HG03378 (cell line): ENCODE measurements around the gene ZDHHC17.

Experiments used
- ATAC-seq: cut with Tn5 transposase; IDR thresholded peaks from one replicate; pipeline ENCODE4 v1.9.1; 2021; ENCODE audit warnings: mild to moderate bottlenecking, moderate library complexity; ENCODE audit not compliant: unreplicated experiment

The ZDHHC17 gene

DNA sequence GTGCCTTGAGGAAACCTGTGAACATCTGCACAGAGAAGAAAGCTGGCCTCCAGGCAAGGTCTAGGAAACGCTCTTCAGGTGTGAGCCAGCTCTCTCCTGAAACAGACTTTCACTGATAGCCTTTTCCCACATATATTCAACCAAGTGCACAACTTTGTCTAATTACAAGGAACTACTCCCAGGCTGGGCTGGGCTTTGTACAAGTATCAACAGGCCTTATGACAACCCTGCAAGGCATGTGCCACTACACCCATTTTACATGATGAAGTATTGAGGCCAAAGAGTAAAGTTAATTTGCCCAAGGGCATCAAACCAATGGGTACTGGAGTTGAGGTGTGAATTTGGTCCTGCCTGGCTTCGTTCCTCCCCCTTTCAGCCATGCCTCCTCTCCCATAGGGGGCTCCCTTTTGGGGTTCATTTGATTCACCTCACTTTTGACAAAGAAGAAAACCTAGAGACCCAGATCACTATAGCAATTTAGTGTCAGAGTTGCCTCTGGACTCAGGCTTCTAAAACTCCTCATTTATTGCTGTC lies 112.8 kb downstream of the ZDHHC17 start:
- ATAC-seq, result no peak

DNA sequence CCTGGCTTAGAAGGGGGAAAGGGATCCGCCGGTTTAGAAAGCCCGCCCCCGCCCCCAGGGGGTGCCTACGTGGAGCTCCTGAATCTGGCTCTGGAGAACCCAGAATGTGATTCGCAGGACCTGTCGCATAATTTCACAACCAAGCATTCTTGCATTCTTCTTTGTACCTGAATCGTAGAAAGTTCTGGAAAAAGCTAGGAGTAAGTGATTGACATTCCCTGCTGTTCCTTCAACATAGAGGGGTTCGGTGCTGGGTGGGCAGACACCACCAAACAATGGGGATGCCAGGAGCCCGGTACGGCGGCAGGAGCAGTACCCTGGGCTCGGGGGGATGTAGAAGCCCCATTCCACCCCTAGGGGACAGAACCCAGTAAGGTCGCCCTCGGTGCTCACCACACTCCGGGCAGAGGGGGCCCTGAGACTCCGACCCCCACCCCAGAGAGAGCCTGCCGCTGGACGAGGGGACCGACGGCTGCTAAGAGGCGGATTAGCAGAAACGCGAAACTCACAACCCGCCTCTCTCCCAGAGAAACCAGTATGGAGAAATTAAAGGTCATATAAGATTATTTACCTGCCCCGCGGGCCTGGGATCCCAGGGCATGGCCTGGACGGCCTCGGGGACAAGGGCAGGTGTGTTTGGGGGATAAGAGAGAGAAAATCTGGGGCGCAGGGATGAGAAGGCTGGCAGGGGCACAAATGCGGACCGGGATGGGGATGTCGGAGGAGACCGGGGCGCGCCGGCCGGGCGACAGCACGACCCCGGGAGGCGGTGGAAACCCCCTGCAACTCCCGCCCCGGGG lies 114.4 kb downstream of the ZDHHC17 start:
- ATAC-seq, result peak; percentile 33

DNA sequence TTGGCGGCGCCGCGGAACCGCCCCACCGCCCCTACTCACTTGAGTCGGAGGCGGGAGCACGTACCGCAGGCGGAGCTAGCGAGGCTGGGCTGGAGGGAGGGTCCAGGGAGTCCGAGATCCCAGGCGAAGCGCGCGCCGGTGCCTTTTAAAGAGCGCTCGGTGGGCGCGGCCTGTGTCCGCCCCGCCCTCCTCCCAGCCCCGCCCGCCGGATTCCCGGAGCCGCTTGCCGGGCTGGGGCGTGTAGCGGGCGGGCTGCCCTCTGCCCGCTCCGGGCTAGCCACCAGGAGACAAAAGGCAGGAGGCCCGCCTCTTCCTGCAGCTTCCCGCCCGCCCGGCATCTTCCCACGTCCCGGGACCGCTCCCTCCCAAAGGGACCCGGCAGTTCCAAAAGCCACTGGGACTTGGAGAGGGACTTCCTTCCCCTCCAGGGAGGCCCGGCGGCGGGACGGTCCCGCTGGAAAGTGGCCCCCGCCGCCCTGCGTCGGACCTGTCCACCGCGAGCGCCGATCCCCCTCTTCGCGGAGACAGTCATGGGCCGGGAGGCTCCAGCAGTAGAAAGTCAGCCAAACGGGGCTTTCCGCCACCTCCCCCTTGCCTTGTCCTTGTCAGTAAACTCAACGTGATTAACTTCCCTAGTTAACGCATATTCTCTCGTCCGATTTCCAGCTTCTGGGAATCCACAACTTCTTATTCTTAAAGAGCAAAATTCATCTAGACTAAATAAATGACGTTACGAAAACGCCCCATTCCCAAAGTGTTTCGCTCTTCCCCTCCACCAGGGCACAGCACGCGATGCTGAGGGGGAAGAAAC lies 115.2 kb downstream of the ZDHHC17 start, which contains the start of gene CSRP2:
Gene CSRP2 (minus strand): TSS at position 121 of the 811 bp plus-strand sequence. CDS start 12,759 bp downstream, outside the sequence.
- ATAC-seq, result peak; percentile 79

DNA sequence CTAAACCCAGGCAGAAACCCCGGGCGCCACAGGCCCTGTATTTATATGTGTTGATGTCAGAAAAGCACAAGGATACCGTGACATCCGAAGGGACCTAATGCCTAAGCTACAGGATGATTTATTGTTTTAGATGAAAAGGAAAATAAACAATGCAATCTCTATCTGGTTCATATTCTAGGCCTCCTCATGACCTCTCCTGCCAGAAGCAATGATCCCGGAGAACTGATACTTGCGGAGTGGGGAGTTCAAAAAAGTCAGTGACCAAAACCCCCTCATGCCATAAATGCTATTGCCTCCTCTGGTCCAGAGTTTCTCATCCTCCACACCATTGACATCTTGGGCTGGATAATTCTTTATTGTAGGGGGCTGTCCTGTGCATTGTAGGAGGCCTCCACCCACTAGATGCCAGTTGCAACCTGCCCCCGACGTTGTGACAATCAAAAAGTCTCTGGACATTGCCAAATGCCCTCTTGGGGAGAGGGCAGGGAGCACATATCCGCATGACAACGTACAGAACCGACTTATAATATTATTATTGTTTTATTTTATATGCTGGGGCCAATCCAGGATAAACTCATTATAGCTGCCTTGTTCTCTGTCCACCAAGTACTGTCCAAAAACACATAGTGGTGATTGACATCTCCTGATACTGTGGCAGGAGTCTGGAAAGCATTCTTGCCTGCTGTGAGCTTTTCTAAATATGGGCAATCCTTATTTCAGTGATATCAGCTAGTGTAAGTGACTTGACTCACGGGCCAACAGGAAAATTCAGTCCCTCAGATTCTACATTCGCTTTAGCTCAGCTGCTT lies 116.0 kb downstream of the ZDHHC17 start:
- ATAC-seq, result no peak

DNA sequence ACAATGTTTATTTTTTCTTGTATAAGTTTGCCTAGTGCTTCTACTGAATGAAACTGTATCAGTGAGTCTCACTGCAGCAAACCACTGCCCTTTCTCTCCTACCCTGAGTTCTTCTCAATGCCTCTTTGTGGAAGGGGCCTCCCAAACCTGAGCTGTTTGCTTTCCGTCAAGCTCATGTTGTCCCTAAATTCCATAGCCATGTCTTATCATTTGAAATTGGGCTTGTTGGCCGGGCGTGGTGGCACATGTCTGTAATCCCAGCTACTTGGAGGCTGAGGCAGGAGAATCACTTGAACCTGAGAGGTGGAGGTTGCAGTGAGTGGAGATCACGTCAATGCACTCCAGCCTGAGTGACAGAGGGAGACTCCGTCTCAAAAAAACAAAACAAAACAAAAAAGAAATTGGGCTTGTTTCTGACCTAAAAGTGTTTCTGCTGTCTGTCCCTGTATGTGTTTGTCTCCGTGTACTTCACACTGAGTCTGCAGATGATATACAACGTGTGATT lies 116.7 kb downstream of the ZDHHC17 start:
- no peak for ATAC-seq

- no peak for ATAC-seq
These were observed 117.2 kb downstream of the ZDHHC17 start for GRCh38 chr12:76881142-76881541.

GRCh38 chr12:76882367-76882766 lies 118.5 kb downstream of the ZDHHC17 start:
- ATAC-seq, result no peak

DNA sequence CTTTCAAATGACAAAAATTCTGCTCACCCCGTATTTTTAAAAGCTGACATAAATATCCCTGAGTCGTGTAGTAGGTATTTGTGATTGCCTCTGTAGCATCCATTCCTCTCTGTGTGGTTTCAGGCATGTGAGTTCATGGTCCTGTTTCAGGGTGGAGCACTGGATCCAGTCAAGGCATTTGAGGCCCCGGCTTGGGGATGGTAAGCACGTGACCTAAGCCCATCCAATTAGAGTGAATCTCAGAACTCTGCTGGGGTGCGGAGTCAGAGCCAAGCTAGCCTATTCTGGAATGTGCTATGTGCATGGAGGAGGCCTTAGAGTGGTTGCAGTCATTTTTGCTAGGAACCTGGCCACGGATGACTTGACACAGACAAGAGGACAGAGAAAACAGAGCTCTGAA lies 119.2 kb downstream of the ZDHHC17 start:
- ATAC-seq, result no peak

DNA sequence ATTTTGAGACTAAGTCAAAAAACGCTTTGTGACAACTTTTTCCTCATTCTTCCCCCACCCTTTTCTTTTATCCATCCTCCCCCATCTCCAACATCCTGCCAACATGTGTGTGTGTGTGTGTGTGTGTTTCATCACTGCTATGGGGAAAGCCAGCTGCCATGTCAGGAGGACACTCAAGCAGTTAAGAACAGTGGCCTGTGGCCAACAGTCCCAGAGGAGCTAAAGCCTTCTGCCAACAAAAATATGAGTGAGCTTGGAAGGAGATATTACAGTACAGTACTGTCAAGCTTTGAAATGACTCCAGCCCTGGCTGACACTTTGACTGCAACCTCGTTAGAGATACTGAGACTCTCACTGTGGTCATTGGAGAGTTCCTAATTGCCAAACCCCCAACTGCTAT lies 119.9 kb downstream of the ZDHHC17 start:
- no peak for ATAC-seq

DNA sequence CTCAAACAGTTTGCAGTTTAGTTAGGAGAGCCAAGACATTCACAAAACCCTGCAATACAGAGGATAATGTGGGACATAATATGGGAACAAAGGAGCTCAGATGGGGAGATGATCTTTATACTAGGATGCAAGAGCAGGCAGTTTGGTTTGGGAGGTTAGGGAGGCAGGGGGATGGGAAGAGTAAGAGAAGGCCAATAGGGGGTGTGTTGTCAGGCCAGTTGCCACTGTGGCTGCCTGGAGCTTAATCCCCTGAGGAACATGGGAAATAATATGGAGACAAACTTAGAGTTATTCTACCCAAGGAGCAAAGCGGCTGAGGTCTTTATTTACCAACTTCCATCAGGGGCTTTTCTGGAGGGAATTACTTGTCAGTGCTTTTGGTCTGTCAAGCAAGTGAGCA lies 124.9 kb downstream of the ZDHHC17 start:
- ATAC-seq, result no peak

DNA sequence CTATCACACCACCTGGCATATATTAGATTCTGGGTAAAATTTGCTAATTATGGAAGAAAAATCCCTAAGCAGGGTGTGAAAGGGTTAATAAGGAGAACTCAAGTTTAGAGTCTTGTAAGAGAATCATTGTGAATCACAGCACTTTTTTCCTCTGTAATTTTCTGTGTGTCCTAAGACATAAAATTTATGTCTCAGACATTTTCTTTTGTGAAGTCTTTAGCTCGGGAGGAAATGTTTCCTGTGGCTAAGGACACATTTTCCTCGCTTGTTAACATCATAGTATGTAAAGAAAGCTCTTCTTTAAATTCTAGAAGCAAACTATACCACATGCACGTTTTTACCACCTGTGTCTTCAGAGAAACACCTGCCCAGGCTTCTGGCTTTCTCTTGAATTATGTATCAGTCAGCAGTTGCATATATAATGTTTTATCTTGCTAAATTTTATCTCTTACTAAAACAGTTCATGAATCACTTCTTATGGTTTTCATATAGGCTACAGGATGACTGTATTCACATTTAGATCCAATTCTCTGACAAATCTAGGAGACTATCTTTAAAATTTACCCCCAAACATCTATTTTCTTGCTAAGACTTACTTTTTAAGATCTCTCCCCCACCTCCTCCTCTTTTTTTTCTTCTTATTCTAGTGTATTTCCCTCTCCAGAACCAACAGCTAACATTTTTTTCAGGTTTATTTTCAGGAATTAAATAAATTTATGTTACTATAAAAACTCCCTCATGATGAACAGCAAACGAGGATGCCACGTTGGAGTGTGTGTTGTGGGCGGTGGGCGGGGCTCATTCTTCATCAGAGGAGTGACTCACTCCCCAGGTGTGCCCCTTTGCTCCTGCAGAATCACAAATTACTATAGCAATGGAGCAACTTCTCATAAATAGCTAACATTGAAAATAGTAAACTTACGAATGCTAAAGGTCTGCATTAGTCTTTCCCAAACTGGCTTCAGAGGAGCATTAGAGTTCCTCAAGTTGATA lies 126.5 kb downstream of the ZDHHC17 start:
- no peak for ATAC-seq

DNA sequence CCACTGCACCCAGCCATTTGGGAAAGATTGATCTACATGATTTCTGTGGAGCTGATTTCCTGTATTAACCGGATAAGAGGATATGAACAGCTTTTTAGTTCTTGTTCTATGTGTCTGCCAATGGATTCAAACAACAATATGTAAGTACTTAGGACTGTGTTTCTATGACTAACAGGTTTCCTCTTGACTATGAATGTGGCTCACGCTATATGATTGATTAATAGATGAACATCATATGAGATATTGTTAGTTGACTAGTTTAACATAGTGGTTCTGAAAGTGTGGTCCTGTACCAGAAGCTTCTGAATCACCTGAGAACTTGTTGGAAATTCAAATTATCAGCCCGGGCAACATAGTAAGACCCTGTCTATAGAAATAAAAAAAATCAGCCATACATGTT lies 127.7 kb downstream of the ZDHHC17 start:
- no peak for ATAC-seq

- ATAC-seq, result no peak
These were observed 131.9 kb downstream of the ZDHHC17 start for GRCh38 chr12:76895796-76896195.

DNA sequence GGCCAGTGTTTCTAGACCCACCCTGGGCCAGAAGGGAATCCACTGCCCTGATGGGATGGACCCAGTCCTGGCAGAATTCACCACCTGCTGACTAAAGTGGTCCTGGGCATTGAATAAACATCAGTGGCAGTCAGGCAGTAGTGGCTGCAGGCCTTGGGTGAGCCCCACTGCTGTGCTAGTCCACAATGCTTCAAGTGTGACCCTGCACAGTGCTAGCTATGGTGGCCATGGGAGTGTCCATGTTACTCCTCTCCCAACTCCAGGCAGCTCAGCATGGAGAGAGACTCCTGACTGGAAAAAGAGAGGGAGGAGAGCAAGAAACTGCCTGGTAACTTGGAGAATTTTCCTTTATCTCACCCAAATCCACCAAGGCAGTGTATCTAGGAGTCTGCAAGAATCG lies 132.4 kb downstream of the ZDHHC17 start:
- no peak for ATAC-seq

GRCh38 chr12:76898442-76898841 lies 134.5 kb downstream of the ZDHHC17 start:
- ATAC-seq, result no peak

- ATAC-seq, result no peak
These were observed 135.6 kb downstream of the ZDHHC17 start for GRCh38 chr12:76899522-76899921.

GRCh38 chr12:76901628-76902380 lies 137.9 kb downstream of the ZDHHC17 start:
- ATAC-seq, result no peak
